ENCODE measurements around the gene RIPK3.

The RIPK3 gene

GRCh38 chr14:24292118-24292807 lies 47.5 kb downstream of the RIPK3 start:
- in situ Hi-C loops (cut with HindIII; ENCODE audit: low pct_ligation_motif_present, low pct_unique_long_range_greater_than_20kb, low sequenced_read_pairs), result no loop called here
- no peak for DNase-seq

DNA sequence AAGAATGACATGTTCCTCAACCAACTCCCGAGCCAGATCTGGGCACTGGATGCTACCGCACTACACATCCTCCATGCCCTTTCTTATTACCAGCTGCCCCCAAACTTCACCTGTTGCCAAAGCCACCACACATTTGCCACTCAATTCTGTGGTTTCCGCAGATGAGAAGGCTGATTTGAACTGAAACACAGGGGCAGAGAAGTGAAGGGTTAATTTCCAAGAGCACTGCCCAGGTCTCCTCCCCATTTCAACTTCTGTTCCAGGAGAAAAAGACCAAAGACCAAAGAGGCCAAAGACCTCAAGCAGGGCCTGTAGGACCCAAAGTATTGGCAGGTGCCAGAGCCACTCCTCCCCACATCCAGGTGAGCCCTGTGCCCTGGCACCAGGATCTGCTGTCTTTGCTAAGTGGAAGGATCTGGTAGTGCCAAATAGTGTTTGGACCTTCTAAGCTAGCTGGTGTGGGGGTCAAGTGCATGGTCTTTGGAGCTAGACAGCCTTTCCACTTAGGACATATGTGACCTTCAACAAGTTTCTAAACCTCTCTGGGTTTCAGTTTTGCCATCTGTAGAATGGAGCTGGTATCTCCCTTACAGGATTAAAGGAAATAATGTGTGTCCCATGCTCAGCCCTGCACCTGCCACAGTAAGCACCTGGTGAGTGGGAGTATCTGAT lies 48.2 kb downstream of the RIPK3 start:
- DNase-seq, result no peak
- in situ Hi-C loops (cut with HindIII; ENCODE audit: low pct_ligation_motif_present, low pct_unique_long_range_greater_than_20kb, low sequenced_read_pairs), result no loop called here

DNA sequence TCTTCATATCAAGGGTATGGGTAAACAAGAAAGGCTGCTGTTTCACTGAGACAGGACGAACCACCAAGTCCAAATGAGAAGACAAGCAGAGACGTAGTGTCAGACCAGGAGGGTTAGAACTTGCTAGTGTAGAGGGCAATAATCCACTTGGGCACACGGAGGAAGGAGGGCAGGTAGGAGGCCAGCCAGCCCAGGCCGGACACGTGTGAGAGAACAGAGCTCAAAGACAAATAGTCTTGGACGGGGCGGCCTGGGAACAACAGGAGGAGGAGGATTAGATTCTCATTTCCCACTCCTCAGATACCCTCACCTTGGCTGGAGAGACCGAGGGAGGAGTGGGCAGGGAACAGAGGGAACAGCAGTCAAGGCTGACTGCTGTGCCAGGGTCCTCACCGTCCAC lies 49.0 kb downstream of the RIPK3 start:
- in situ Hi-C loops (cut with HindIII; ENCODE audit: low pct_ligation_motif_present, low pct_unique_long_range_greater_than_20kb, low sequenced_read_pairs), result no loop called here
- DNase-seq, result no peak

GRCh38 chr14:24289649-24290280 lies 50.0 kb downstream of the RIPK3 start:
- in situ Hi-C loops (cut with HindIII; ENCODE audit: low pct_ligation_motif_present, low pct_unique_long_range_greater_than_20kb, low sequenced_read_pairs), result no loop called here
- DNase-seq, result no peak

DNA sequence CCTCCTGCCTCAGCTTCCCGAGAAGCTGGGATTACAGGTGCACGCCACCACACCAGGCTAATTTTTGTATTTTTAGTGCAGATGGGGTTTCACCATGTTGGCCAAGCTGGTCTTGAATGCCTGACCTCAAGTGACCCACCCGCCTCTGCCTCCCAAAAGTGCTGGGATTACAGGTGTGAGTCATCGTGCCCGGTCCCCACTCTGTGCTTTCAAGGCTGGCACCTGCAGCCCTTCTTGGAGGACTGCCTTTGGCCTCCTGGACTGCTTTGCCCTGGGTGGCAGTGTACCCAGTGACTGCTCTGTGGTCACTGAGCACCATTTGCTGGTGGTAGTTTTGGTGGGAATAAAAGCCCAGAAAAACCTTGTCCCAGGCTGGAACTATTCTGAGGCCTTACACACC lies 52.8 kb downstream of the RIPK3 start:
- DNase-seq, result no peak
- in situ Hi-C loops (cut with HindIII; ENCODE audit: low pct_ligation_motif_present, low pct_unique_long_range_greater_than_20kb, low sequenced_read_pairs), result no loop called here

Measured in ACHN (cell line).